ENCODE results near the gene ARHGAP26. TPM values are rescaled to one million over a fixed set of nuclear protein-coding genes. Genes with fewer than 3 reads are reported as not detected.

ARHGAP26 gene
- total RNA-seq, 4 donors from 2014 or later = 61.0 to 76.7 (median 61.2) TPM

- H3K4me1 ChIP-seq = no peaks in the 10 kb centered on the region
- no peaks in the 10 kb centered on the region for H3K9me3 ChIP-seq
- intact Hi-C loops (cut with DNase I; ENCODE audit: low total_unique reads) (no loop called here), in situ Hi-C loops (cut with MboI; ENCODE audit: low pct_ligation_motif_present in 1 of 4, low pct_unique_long_range_greater_than_20kb in 1 of 4, low sequenced_read_pairs in 3 of 4) (no loop called here)
- no peaks in the 10 kb centered on the region for H3K36me3 ChIP-seq
- 86 to 90% methylated on average over 3 of the region's 3 CpGs for WGBS, 2 donors (ENCODE audit: low coverage in 1 of 2)
- H3K4me3 ChIP-seq = no peak overlapping the region
- no peak for DNase-seq
- no peak overlapping the region for H3K27ac ChIP-seq
- no peak for TF ChIP-seq EP300 (IDR thresholded peaks at IDR 0.05; ENCODE audit: low read depth)
- TF ChIP-seq POLR2AphosphoS5 (IDR thresholded peaks at IDR 0.05) = no peak
- TF ChIP-seq CTCF (IDR thresholded peaks at IDR 0.05) = no peak
- no peak for TF ChIP-seq POLR2A (IDR thresholded peaks at IDR 0.05)
- no peaks in the 10 kb centered on the region for H3K27me3 ChIP-seq
These were observed 465.2 kb downstream of the ARHGAP26 start for GRCh38 chr5:143235423-143235822.

GRCh38 chr5:143236682-143237081 is 466.5 kb downstream of the ARHGAP26 start:
- DNase-seq = no peak
- 65 to 79% methylated on average over 2 of the region's 2 CpGs for WGBS, 2 donors (ENCODE audit: low coverage in 1 of 2)
- Histone ChIP-seq H3K27me3 (no peaks in the 10 kb centered on the region), H3K36me3 (no peaks in the 10 kb centered on the region), H3K9me3 (no peaks in the 10 kb centered on the region), H3K4me3 (no peak overlapping the region), H3K4me1 (no peaks in the 10 kb centered on the region), H3K27ac (no peak overlapping the region)
- intact Hi-C loops (cut with DNase I; ENCODE audit: low total_unique reads) (no loop called here), in situ Hi-C loops (cut with MboI; ENCODE audit: low pct_ligation_motif_present in 1 of 4, low pct_unique_long_range_greater_than_20kb in 1 of 4, low sequenced_read_pairs in 3 of 4) (no loop called here)
- TF ChIP-seq POLR2A (IDR thresholded peaks at IDR 0.05) (no peak), POLR2AphosphoS5 (IDR thresholded peaks at IDR 0.05) (no peak), EP300 (IDR thresholded peaks at IDR 0.05; ENCODE audit: low read depth) (no peak), CTCF (IDR thresholded peaks at IDR 0.05) (no peak)

- 92 to 100% methylated on average over 1 to 10 of the region's 10 CpGs for WGBS, 2 donors (ENCODE audit: low coverage in 1 of 2)
- in situ Hi-C loops (cut with MboI; ENCODE audit: low pct_ligation_motif_present in 1 of 4, low pct_unique_long_range_greater_than_20kb in 1 of 4, low sequenced_read_pairs in 3 of 4) = no loop called here
- DNase-seq = no peak
These were observed 467.5 kb downstream of the ARHGAP26 start for GRCh38 chr5:143237664-143238063.

GRCh38 chr5:143238620-143239019 is 468.4 kb downstream of the ARHGAP26 start:
- no peak for DNase-seq
- Histone ChIP-seq H3K4me3 (no peak overlapping the region), H3K36me3 (no peaks in the 10 kb centered on the region), H3K27ac (no peak overlapping the region), H3K4me1 (peaks cover 0 to 2% (median 0%) of the 10 kb centered on the region in 4 donors), H3K27me3 (no peaks in the 10 kb centered on the region), H3K9me3 (no peaks in the 10 kb centered on the region)
- TF ChIP-seq EP300 (IDR thresholded peaks at IDR 0.05; ENCODE audit: low read depth) = no peak
- 98 to 100% methylated on average over 1 to 2 of the region's 2 CpGs for WGBS, 2 donors (ENCODE audit: low coverage in 1 of 2)
- intact Hi-C loops (cut with DNase I; ENCODE audit: low total_unique reads) = no loop called here
- in situ Hi-C loops (cut with MboI; ENCODE audit: low pct_ligation_motif_present in 1 of 4, low pct_unique_long_range_greater_than_20kb in 1 of 4, low sequenced_read_pairs in 3 of 4) = no loop called here

More at GRCh38 chr5:143237664-143238063, 467.5 kb downstream of the ARHGAP26 start:
- Histone ChIP-seq H3K27ac (no peak overlapping the region), H3K4me3 (no peak overlapping the region), H3K9me3 (no peaks in the 10 kb centered on the region), H3K36me3 (no peaks in the 10 kb centered on the region), H3K4me1 (no peaks in the 10 kb centered on the region), H3K27me3 (no peaks in the 10 kb centered on the region)
- no peak for TF ChIP-seq POLR2A (IDR thresholded peaks at IDR 0.05)
- no peak for TF ChIP-seq POLR2AphosphoS5 (IDR thresholded peaks at IDR 0.05)
- no peak for TF ChIP-seq CTCF (IDR thresholded peaks at IDR 0.05)
- TF ChIP-seq EP300 (IDR thresholded peaks at IDR 0.05; ENCODE audit: low read depth) = no peak
- intact Hi-C loops (cut with DNase I; ENCODE audit: low total_unique reads) = no loop called here

GRCh38 chr5:143239882-143240518 is 469.8 kb downstream of the ARHGAP26 start:
- no peaks in the 10 kb centered on the region for H3K27me3 ChIP-seq
- intact Hi-C loops (cut with DNase I; ENCODE audit: low total_unique reads) (no loop called here), in situ Hi-C loops (cut with MboI; ENCODE audit: low pct_ligation_motif_present in 1 of 4, low pct_unique_long_range_greater_than_20kb in 1 of 4, low sequenced_read_pairs in 3 of 4) (no loop called here)
- 80 to 90% methylated on average over 1 to 5 of the region's 5 CpGs for WGBS, 2 donors (ENCODE audit: low coverage in 1 of 2)
- H3K36me3 ChIP-seq = no peaks in the 10 kb centered on the region
- no peaks in the 10 kb centered on the region for H3K9me3 ChIP-seq
- no peak overlapping the region for H3K4me3 ChIP-seq
- peaks cover 0 to 4% (median 2%) of the 10 kb centered on the region in 4 donors for H3K4me1 ChIP-seq
- DNase-seq = no peak
- H3K27ac ChIP-seq = no peak overlapping the region
- no peak for TF ChIP-seq EP300 (IDR thresholded peaks at IDR 0.05; ENCODE audit: low read depth)
- no peak for TF ChIP-seq POLR2AphosphoS5 (IDR thresholded peaks at IDR 0.05)
- no peak for TF ChIP-seq CTCF (IDR thresholded peaks at IDR 0.05)
- no peak for TF ChIP-seq POLR2A (IDR thresholded peaks at IDR 0.05)
